ENCODE data around the gene GLTPD2. TPM values are rescaled to one million over a fixed set of nuclear protein-coding genes. Genes with fewer than 3 reads are reported as not detected.

The GLTPD2 gene
- total RNA-seq, 4 donors from 2014 or later, result not detected

GRCh38 chr17:4806777-4807604 is 18.2 kb downstream of the GLTPD2 start, which contains the start of gene PLD2:
Gene PLD2, plus strand, starts transcription at chr17:4807152. Its CDS starts 621 bp downstream, at chr17:4807773.
- Histone ChIP-seq H3K27ac (peak within 1 kb of the TSS in 3 of 4 donors; percentile 61 to 86 (median 78)), H3K9me3 (no peaks in the 10 kb centered on the region), H3K27me3 (no peaks in the 10 kb centered on the region), H3K36me3 (peaks cover 0 to 33% (median 0%) of the 10 kb centered on the region in 3 donors), H3K4me3 (peak within 1 kb of the TSS; percentile 63 to 82 (median 76)), H3K4me1 (peaks cover 0 to 25% (median 7%) of the 10 kb centered on the region in 4 donors)
- WGBS, 2 donors, result 0% methylated on average over 3 to 39 of the region's 106 CpGs
- peak; percentile 57 to 65 for DNase-seq (ENCODE audit: low spot score in 2 of 2)
- TF ChIP-seq POLR2A (IDR thresholded peaks at IDR 0.05) (peak; percentile 4 to 55), EP300 (IDR thresholded peaks at IDR 0.05) (no peak)
- TF ChIP-seq, protein P1, sequence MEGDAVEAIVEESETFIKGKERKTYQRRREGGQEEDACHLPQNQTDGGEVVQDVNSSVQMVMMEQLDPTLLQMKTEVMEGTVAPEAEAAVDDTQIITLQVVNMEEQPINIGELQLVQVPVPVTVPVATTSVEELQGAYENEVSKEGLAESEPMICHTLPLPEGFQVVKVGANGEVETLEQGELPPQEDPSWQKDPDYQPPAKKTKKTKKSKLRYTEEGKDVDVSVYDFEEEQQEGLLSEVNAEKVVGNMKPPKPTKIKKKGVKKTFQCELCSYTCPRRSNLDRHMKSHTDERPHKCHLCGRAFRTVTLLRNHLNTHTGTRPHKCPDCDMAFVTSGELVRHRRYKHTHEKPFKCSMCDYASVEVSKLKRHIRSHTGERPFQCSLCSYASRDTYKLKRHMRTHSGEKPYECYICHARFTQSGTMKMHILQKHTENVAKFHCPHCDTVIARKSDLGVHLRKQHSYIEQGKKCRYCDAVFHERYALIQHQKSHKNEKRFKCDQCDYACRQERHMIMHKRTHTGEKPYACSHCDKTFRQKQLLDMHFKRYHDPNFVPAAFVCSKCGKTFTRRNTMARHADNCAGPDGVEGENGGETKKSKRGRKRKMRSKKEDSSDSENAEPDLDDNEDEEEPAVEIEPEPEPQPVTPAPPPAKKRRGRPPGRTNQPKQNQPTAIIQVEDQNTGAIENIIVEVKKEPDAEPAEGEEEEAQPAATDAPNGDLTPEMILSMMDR (IDR thresholded peaks at IDR 0.05), result peak in 1 of 5 experiments; percentile 33

DNA sequence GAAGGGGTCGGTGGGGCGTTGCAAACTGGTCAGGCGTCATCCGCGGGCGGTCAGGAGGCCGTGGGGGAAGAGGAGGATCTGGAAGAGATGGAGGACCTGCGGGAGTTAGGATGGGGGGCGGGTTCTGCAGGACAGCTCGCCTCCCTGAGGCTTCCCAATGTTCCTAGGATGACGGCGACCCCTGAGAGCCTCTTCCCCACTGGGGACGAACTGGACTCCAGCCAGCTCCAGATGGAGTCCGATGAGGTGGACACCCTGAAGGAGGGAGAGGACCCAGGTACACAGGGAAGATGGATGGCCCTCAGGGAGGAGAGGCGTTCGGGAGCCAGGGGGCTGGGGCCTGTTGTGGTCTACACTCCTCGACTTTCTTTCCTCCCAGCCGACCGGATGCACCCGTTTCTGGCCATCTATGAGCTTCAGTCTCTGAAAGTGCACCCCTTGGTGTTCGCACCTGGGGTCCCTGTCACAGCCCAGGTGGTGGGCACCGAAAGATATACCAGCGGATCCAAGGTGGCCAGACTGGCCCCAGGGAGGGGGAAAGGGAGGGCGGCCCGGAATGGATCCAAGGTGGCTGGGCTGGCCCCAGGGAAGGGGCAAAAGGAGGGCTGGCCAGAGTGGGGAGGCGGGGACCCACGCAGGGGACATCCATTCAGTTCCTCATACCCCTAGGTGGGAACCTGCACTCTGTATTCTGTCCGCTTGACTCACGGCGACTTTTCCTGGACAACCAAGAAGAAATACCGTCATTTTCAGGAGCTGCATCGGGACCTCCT is 19.0 kb downstream of the GLTPD2 start:
- H3K36me3 ChIP-seq, result peaks cover 0 to 33% (median 0%) of the 10 kb centered on the region in 3 donors

DNA sequence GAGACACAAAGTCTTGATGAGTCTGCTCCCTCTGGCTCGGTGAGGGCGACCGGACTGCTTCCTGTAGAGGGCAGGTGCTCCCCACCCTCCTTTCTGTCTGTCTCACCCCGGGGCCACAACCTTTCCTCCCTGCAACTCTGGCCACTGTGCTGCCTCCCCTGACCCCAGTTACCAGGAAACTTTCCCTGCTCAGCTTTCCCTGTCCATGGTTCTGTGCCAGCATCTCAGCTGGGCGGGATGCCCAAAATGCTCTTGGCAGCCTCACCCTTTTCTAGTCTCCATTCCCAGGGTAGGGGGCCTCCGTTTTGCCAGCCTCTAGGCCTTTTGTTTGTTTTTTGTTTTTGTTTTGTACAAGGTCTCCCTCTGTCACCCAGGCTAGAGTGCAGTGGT is 19.6 kb downstream of the GLTPD2 start:
- WGBS, 2 donors, result 26 to 41% methylated on average over 6 of the region's 6 CpGs
- peak overlapping the region in 1 of 4 donors; percentile 81 for H3K4me3 ChIP-seq
- H3K9me3 ChIP-seq, result no peaks in the 10 kb centered on the region
- no peaks in the 10 kb centered on the region for H3K27me3 ChIP-seq
- peaks cover 0 to 25% (median 7%) of the 10 kb centered on the region in 4 donors for H3K4me1 ChIP-seq
- TF ChIP-seq, protein P1 (IDR thresholded peaks at IDR 0.05), result no peak
- TF ChIP-seq POLR2A (IDR thresholded peaks at IDR 0.05), result no peak
- H3K36me3 ChIP-seq, result peaks cover 0 to 33% (median 0%) of the 10 kb centered on the region in 3 donors
- peak overlapping the region in 1 of 4 donors; percentile 86 for H3K27ac ChIP-seq
- peak in 1 of 2 donors; percentile 41 for DNase-seq (ENCODE audit: low spot score in 2 of 2)

More for the DNA sequence above, 19.0 kb downstream of the GLTPD2 start:
- peaks cover 0 to 25% (median 7%) of the 10 kb centered on the region in 4 donors for H3K4me1 ChIP-seq
- no peak for TF ChIP-seq EP300 (IDR thresholded peaks at IDR 0.05)
- TF ChIP-seq, protein P1 (IDR thresholded peaks at IDR 0.05), result no peak
- no peak for TF ChIP-seq POLR2A (IDR thresholded peaks at IDR 0.05)
- DNase-seq (ENCODE audit: low spot score in 2 of 2), result no peak
- peak overlapping the region; percentile 63 to 82 (median 76) for H3K4me3 ChIP-seq
- H3K27ac ChIP-seq, result peak overlapping the region in 3 of 4 donors; percentile 61 to 86 (median 78)
- H3K27me3 ChIP-seq, result no peaks in the 10 kb centered on the region
- 31 to 34% methylated on average over 31 to 32 of the region's 32 CpGs for WGBS, 2 donors
- H3K9me3 ChIP-seq, result no peaks in the 10 kb centered on the region

DNA sequence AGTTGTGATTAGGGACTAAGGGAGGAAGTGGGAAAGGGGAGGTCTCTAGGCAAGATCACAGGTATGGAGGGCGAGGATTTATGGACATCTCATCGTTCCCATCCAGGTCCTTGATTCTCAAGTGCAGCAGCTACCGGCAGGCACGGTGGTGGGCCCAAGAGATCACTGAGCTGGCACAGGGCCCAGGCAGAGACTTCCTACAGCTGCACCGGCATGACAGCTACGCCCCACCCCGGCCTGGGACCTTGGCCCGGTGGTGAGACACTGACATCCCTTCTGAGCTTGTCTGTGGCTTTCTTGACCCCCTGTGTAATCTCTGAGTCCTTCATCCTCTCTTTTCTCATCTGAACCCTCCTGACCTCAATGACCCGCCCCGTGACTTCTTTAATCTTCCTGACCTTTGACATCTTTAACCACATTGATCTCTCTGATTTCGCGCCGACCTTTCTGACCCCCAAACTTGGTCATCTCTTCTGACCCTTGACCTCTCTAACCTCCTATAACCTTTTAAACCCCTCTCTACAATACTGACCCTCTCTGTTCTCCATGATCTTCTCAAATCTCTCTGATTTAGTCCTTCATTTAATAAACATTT is 22.0 kb downstream of the GLTPD2 start:
- DNase-seq (ENCODE audit: low spot score in 2 of 2), result no peak
- TF ChIP-seq, protein P1 (IDR thresholded peaks at IDR 0.05), result no peak
- TF ChIP-seq EP300 (IDR thresholded peaks at IDR 0.05) (no peak), POLR2A (IDR thresholded peaks at IDR 0.05) (no peak)
- H3K36me3 ChIP-seq, result peaks cover 0 to 50% (median 0%) of the 10 kb centered on the region in 3 donors
- no peak overlapping the region for H3K4me3 ChIP-seq
- H3K27ac ChIP-seq, result no peak overlapping the region
- no peaks in the 10 kb centered on the region for H3K9me3 ChIP-seq
- no peaks in the 10 kb centered on the region for H3K27me3 ChIP-seq
- peaks cover 0 to 22% (median 7%) of the 10 kb centered on the region in 4 donors for H3K4me1 ChIP-seq
- WGBS, 2 donors, result 58 to 62% methylated on average over 13 of the region's 13 CpGs
